K562 (cell line): ENCODE measurements around the gene KRTAP10-9. TPM values are rescaled to one million over a fixed set of nuclear protein-coding genes. Genes with fewer than 3 reads are reported as not detected.

Experiments
- ATAC-seq: fragments of 200-7000 bp; cut with Tn5 transposase; 3 replicates; pipeline ENCODE4 v1.9.1; 2020; ENCODE audit warnings: moderate library complexity
- BruUV-seq: library from RNA; stranded (reverse); fragments of 400-500 nt; replicated peaks from 2 replicates; lab custom pipeline; 2021; lab: Mats Ljungman, UMichigan
- CTCF ChIA-PET: fragments of 300-600 bp; formaldehyde crosslinking; extraction: SDS; loops from one replicate; lab custom pipeline; 2021; ENCODE audit warnings: low intra/inter-chr PET ratio; lab: Yijun Ruan, JAX
- POLR2A ChIA-PET: fragments of 300-600, 350-650 bp; sonication (Branson Sonifier 250); formaldehyde crosslinking; extraction: SDS; loops from one replicate; lab custom pipeline; 2021; ENCODE audit warnings: antibody characterized with exemption, inconsistent platforms; lab: Yijun Ruan, JAX
- DNase-seq, 4 experiments: peaks; one replicate each; pipeline versions ENCODE4 v3.0.0 to v3.0.0-alpha.2; 2011 to 2018; ENCODE audit warnings: low spot score in 3 of 4, mixed read lengths in 3 of 4; ENCODE audit errors: extremely low read depth in 1 of 4
- FAIRE-seq: peaks from 2 replicates; lab custom pipeline; 2011; peaks lifted over from hg19 to GRCh38; lab: Jason Lieb, UNC
- H2AFZ ChIP-seq: 2 replicates; pipeline ENCODE4 v1.6.0; 2011; ENCODE audit warnings: low read depth, low read length, control low read depth, inconsistent platforms
- H3K27ac ChIP-seq: fragments of 200-600 bp; 3 replicates; pipeline ENCODE4 v1.8.0; 2011; ENCODE audit warnings: low read depth, mild to moderate bottlenecking, control low read depth, inconsistent platforms, low read length, moderate library complexity, mixed read lengths; ENCODE audit errors: extremely low read depth
- H3K27me3 ChIP-seq, 2 experiments: fragments of 300-600 bp in 1 of 2; 2 replicates in 1 of 2; 3 replicates in 1 of 2; pipeline versions ENCODE4 v1.6.0 to v1.8.0; 2011; ENCODE audit warnings: inconsistent platforms in 2 of 2, low read length in 2 of 2, mild to moderate bottlenecking in 1 of 2, mixed read lengths in 1 of 2, moderate library complexity in 1 of 2; ENCODE audit not compliant: control insufficient read depth in 2 of 2, insufficient read depth in 2 of 2
- H3K36me3 ChIP-seq: fragments of 300-600 bp; 3 replicates; pipeline ENCODE4 v1.8.0; 2011; ENCODE audit warnings: mild to moderate bottlenecking, low read length, inconsistent platforms; ENCODE audit not compliant: control insufficient read depth, insufficient read depth
- H3K4me1 ChIP-seq, 2 experiments: fragments of 200-600 bp in 1 of 2; replicated peaks in 1 of 2; 2 replicates in 1 of 2; 3 replicates in 1 of 2; pipeline versions ENCODE4 v1.5.1 to v1.8.0; 2011; ENCODE audit warnings: inconsistent platforms in 2 of 2, low read length in 2 of 2, mild to moderate bottlenecking in 1 of 2, mixed read lengths in 1 of 2, moderate library complexity in 1 of 2; ENCODE audit not compliant: control insufficient read depth in 2 of 2, insufficient read depth in 2 of 2
- H3K4me2 ChIP-seq: 2 replicates; pipeline ENCODE4 v1.6.1; 2011; ENCODE audit warnings: low read length, control low read depth, inconsistent platforms, mixed read lengths; ENCODE audit not compliant: insufficient read depth
- H3K4me3 ChIP-seq: fragments of 200-600 bp; sonication (generic), shearing (Covaris generic); 2 replicates; pipeline ENCODE4 v1.5.1; 2016; ENCODE audit warnings: control low read depth, inconsistent platforms
- H3K79me2 ChIP-seq: fragments of 200-600 bp; 3 replicates; pipeline ENCODE4 v1.8.0; 2011; ENCODE audit warnings: low read length, inconsistent platforms; ENCODE audit not compliant: control insufficient read depth, insufficient read depth
- H3K9ac ChIP-seq, 2 experiments: 2 replicates each; pipeline versions ENCODE4 v1.6.0 to v1.6.1; 2011; ENCODE audit warnings: low read depth in 2 of 2, low read length in 2 of 2, control low read depth in 1 of 2, inconsistent platforms in 1 of 2, mild to moderate bottlenecking in 1 of 2, mixed read lengths in 1 of 2; ENCODE audit not compliant: insufficient read depth in 1 of 2
- H3K9me1 ChIP-seq: one replicate; pipeline ENCODE4 v1.6.0; 2011; ENCODE audit warnings: inconsistent platforms, mild to moderate bottlenecking, low read length, moderate library complexity; ENCODE audit not compliant: control insufficient read depth, insufficient read depth
- H3K9me3 ChIP-seq: replicated peaks from 2 replicates; pipeline ENCODE4 v1.5.1; 2011; ENCODE audit warnings: low read depth, low read length, inconsistent platforms; ENCODE audit not compliant: control insufficient read depth, insufficient read depth
- H4K20me1 ChIP-seq: replicated peaks from 2 replicates; pipeline ENCODE4 v1.6.1; 2011; ENCODE audit warnings: low read length, inconsistent platforms, mixed read lengths; ENCODE audit not compliant: control insufficient read depth, insufficient read depth
- CAMTA2 ChIP-seq: fragments of 250-450 bp; sonication (Bioruptor Pico); conservative IDR thresholded peaks from 2 replicates; pipeline ENCODE4 v1.5.1; 2022
- CBX3 ChIP-seq, 2 experiments: IDR thresholded peaks; 1 replicate in 1 of 2; 2 replicates in 1 of 2; pipeline ENCODE4 v1.6.1; 2012; ENCODE audit warnings: inconsistent platforms in 2 of 2, low read length in 2 of 2, borderline replicate concordance in 1 of 2, control low read depth in 1 of 2
- MIER1 ChIP-seq: fragments of 450-650 bp; IDR thresholded peaks from 2 replicates; pipeline ENCODE4 v1.6.1; 2016; ENCODE audit warnings: antibody characterized with exemption, mild to moderate bottlenecking, low read depth
- TOE1 ChIP-seq, 2 experiments: fragments of 450-650 bp in 1 of 2; sonication (generic) in 1 of 2; formaldehyde crosslinking in 1 of 2; IDR thresholded peaks; 2 replicates each; pipeline versions ENCODE4 v1.7.1 to v1.8.0; 2016 to 2022; ENCODE audit warnings: borderline replicate concordance in 2 of 2, mild to moderate bottlenecking in 2 of 2, antibody characterized with exemption in 1 of 2, inconsistent platforms in 1 of 2, low read depth in 1 of 2, missing genetic modification reagents in 1 of 2, moderate library complexity in 1 of 2
- TRIM28 ChIP-seq: fragments of 450-650 bp; IDR thresholded peaks from 2 replicates; pipeline ENCODE4 v1.6.1; 2017
- XRCC5 ChIP-seq: fragments of 200-400 bp; formaldehyde crosslinking; IDR thresholded peaks from 2 replicates; pipeline ENCODE4 v1.6.1; 2017; ENCODE audit warnings: low read depth, mild to moderate bottlenecking, low read length
- ZEB2 ChIP-seq: fragments of 450-650 bp; IDR thresholded peaks from 2 replicates; pipeline ENCODE4 v1.6.1; 2016
- WGBS: fragments of 100-300 bp; shearing (Covaris generic); methylation state at CpG from one replicate; pipeline ENCODE4 v1.1.6; 2016; ENCODE audit warnings: low coverage, mixed read lengths; ENCODE audit not compliant: insufficient coverage; ENCODE audit errors: missing lambda C conversion rate; 5-methylcytosine and 5-hydroxymethylcytosine counted together
- in situ Hi-C: fragments of 300-500 bp; cut with MboI; formaldehyde crosslinking; loops from 4 replicates; pipeline ENCODE4 v1.15.0; 2018; ENCODE audit warnings: inconsistent platforms, mixed read lengths
- intact Hi-C: fragments of 100-400 bp; cut with micrococcal nuclease; formaldehyde crosslinking; loops from 2 replicates; pipeline ENCODE4 v1.14.2; 2022
- polyA plus RNA-seq, 8 experiments: library from polyadenylated mRNA; depleted of rRNA in 4 of 8; stranded (reverse) in 5 of 8; unstranded in 3 of 8; fragments of >200 nt; fragmentation: Nextera tagmentation in 2 of 8; fragmentation: Illumina TruSeq in 1 of 8; extraction: Ambion mirVana in 2 of 8; extraction: Trizol in 1 of 8; gene quantifications; 2 replicates each; pipeline versions ENCODE4 v1.2.1 to v1.2.3, GENCODE V29; 2011 to 2014; ENCODE audit warnings: inconsistent platforms in 1 of 8, missing spikeins in 1 of 8
- total RNA-seq, 7 experiments: library from RNA; depleted of rRNA in 6 of 7; stranded (reverse); fragments of >200 nt in 6 of 7; fragmentation: Illumina TruSeq in 2 of 7; extraction: Trizol in 2 of 7; gene quantifications; 2 replicates each; pipeline versions ENCODE4 v1.2.1 to v1.2.3, GENCODE V29; 2011 to 2021; ENCODE audit warnings: low replicate concordance in 1 of 7
- TF ChIP-seq, protein P1 (sequence below): sonication (generic); formaldehyde crosslinking; IDR thresholded peaks from 2 replicates; pipeline ENCODE4 v1.8.0; 2022; ENCODE audit warnings: missing genetic modification reagents, mild to moderate bottlenecking, borderline replicate concordance
- TF ChIP-seq, protein P2 (sequence below): fragments of 200-800 bp; sonication (Bioruptor generic); IDR thresholded peaks from 2 replicates; pipeline ENCODE4 v1.6.1; 2017; ENCODE audit warnings: missing genetic modification characterization, missing compliant biosample characterization

The KRTAP10-9 gene
- total and polyA plus RNA-seq, 9 of the 15 experiments (the other 6 are each of a cell fraction or from before 2014, with no cell fraction given), result not detected

DNA sequence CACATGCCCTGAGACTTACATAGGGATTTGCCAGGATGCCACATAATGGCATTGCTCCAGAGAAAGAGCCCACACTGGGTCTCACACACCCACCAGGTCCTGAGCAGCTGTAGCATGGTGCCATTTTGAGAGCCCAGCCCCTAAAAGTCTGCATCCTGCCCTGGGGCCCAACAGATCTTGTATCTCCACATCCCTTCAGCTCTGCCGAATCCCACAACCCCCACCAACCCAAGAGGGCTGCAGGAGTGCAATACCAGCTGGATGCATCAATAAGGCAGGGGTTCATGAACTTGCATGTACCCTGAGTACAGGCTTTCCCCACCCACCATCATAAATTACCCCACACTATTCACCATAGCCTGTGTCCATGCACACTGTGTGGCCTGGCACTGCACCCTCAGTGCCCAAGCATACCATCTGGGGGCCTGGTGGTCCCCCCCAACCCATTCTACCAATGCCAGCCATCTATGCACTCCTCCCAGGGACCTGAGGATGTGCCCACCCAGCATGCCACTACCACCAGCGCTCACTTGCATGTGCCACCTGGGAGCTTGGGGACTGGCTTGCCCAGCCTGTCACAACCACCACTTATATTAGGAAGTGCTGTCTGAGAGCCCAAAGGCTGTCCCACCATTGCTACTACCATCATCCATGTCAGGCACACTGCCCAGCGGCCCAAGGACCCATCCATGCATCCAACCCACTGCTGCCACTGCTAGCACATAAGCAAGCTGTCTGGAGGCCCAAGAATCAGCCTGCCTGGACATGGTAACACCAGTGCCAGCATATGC is 43.9 kb downstream of the KRTAP10-9 start:
- intact Hi-C loops (no loop called here), in situ Hi-C loops (no loop called here)
- WGBS, result 0% methylated on average over 3 of the region's 3 CpGs
- H3K36me3 ChIP-seq, result no peaks in the 10 kb centered on the region
- no peaks in the 10 kb centered on the region for H3K4me1 ChIP-seq
- no peak overlapping the region for H3K4me2 ChIP-seq
- H3K27me3 ChIP-seq, result no peaks in the 10 kb centered on the region
- no peaks in the 10 kb centered on the region for H3K9me1 ChIP-seq
- no TSS peak for BruUV-seq
- POLR2A ChIA-PET, result no interaction called here
- no peak overlapping the region for H3K9ac ChIP-seq
- CTCF ChIA-PET, result no interaction called here
- H4K20me1 ChIP-seq, result no peaks in the 10 kb centered on the region
- H3K27ac ChIP-seq, result no peak overlapping the region
- H3K4me3 ChIP-seq, result no peak overlapping the region
- peaks cover 4% of the 10 kb centered on the region for H3K9me3 ChIP-seq
- no peak for TF ChIP-seq MIER1
- no peak overlapping the region for H2AFZ ChIP-seq
- H3K79me2 ChIP-seq, result no peaks in the 10 kb centered on the region
- ATAC-seq, result no peak
- no peak for FAIRE-seq
- no peak for DNase-seq

DNA sequence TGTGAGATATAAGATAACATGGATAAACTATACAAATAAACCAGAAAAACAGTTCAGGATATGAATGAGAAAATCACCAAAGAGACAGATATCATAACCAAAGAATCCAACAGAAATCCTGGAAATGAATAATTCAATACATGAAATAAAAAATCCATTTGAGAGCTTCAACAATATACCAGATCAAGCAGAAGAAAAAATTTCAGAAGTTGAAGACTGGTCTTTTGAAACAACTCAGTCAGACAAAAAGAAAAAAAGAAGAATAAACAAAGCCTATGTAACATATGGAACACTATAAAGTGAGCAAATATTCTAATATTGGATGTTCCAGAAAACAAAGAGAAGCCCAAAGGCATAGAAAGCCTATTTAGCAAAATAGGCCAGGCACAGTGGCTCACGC is 45.0 kb downstream of the KRTAP10-9 start:
- Histone ChIP-seq H3K27me3 (peaks cover 4 to 5% of the 10 kb centered on the region in 2 experiments; a peak in 4 of 5 replicates), H3K4me2 (no peak overlapping the region), H3K36me3 (no peaks in the 10 kb centered on the region), H3K79me2 (no peaks in the 10 kb centered on the region), H3K9me3 (peaks cover 4% of the 10 kb centered on the region), H3K9me1 (no peaks in the 10 kb centered on the region), H3K9ac (no peak overlapping the region), H3K27ac (no peak overlapping the region), H3K4me3 (no peak overlapping the region), H3K4me1 (no peaks in the 10 kb centered on the region), H4K20me1 (no peaks in the 10 kb centered on the region), H2AFZ (no peak overlapping the region)
- POLR2A ChIA-PET, result interaction anchor here (0.6 kb wide), 1 partner anchor 150 kb away, joined by 3 read pairs; no protein-coding TSS in a partner anchor
- intact Hi-C loops (no loop called here), in situ Hi-C loops (no loop called here)
- ATAC-seq (no peak), FAIRE-seq (no peak), DNase-seq (no peak)
- CTCF ChIA-PET, result no interaction called here
- no TSS peak for BruUV-seq
- WGBS, result 0% methylated on average over 1 of the region's 1 CpG
- TF ChIP-seq CBX3 (IDR thresholded peaks at IDR 0.05; ENCODE audit: borderline replicate concordance in 1 of 2, low read length in 2 of 2), result 0 out of 3 replicates have a peak, but pooled peaks of 1 of the 2 experiments have one; percentile 32
- peak; percentile 86 for TF ChIP-seq TRIM28
- TF ChIP-seq, protein P1, sequence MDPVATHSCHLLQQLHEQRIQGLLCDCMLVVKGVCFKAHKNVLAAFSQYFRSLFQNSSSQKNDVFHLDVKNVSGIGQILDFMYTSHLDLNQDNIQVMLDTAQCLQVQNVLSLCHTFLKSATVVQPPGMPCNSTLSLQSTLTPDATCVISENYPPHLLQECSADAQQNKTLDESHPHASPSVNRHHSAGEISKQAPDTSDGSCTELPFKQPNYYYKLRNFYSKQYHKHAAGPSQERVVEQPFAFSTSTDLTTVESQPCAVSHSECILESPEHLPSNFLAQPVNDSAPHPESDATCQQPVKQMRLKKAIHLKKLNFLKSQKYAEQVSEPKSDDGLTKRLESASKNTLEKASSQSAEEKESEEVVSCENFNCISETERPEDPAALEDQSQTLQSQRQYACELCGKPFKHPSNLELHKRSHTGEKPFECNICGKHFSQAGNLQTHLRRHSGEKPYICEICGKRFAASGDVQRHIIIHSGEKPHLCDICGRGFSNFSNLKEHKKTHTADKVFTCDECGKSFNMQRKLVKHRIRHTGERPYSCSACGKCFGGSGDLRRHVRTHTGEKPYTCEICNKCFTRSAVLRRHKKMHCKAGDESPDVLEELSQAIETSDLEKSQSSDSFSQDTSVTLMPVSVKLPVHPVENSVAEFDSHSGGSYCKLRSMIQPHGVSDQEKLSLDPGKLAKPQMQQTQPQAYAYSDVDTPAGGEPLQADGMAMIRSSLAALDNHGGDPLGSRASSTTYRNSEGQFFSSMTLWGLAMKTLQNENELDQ (CRISPR knock-in tag), result no peak
- no peak for TF ChIP-seq TOE1 (IDR thresholded peaks at IDR 0.05; ENCODE audit: borderline replicate concordance)
- no peak for TF ChIP-seq TOE1 (CRISPR knock-in tag; IDR thresholded peaks at IDR 0.05; ENCODE audit: borderline replicate concordance, low read depth)
- TF ChIP-seq, protein P2, sequence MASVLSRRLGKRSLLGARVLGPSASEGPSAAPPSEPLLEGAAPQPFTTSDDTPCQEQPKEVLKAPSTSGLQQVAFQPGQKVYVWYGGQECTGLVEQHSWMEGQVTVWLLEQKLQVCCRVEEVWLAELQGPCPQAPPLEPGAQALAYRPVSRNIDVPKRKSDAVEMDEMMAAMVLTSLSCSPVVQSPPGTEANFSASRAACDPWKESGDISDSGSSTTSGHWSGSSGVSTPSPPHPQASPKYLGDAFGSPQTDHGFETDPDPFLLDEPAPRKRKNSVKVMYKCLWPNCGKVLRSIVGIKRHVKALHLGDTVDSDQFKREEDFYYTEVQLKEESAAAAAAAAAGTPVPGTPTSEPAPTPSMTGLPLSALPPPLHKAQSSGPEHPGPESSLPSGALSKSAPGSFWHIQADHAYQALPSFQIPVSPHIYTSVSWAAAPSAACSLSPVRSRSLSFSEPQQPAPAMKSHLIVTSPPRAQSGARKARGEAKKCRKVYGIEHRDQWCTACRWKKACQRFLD, result no peak
- no peak for TF ChIP-seq XRCC5
- TF ChIP-seq CAMTA2 (CRISPR knock-in tag), result no peak
- TF ChIP-seq ZEB2, result peak; percentile 36; the same call in 1 of the 2 replicates
